ENCODE results near the gene KATNA1.

KATNA1 gene

GRCh38 chr6:149586149-149586548, 62.4 kb downstream of the KATNA1 start:
- no peaks in the 10 kb centered on the region for H3K9me3 ChIP-seq (ENCODE audit: control insufficient read depth, insufficient read depth, low read length)
- H3K4me2 ChIP-seq (ENCODE audit: low read length) = no peak overlapping the region
- H3K4me1 ChIP-seq (ENCODE audit: control insufficient read depth, low read length) = no peaks in the 10 kb centered on the region
- TF ChIP-seq, protein P1, sequence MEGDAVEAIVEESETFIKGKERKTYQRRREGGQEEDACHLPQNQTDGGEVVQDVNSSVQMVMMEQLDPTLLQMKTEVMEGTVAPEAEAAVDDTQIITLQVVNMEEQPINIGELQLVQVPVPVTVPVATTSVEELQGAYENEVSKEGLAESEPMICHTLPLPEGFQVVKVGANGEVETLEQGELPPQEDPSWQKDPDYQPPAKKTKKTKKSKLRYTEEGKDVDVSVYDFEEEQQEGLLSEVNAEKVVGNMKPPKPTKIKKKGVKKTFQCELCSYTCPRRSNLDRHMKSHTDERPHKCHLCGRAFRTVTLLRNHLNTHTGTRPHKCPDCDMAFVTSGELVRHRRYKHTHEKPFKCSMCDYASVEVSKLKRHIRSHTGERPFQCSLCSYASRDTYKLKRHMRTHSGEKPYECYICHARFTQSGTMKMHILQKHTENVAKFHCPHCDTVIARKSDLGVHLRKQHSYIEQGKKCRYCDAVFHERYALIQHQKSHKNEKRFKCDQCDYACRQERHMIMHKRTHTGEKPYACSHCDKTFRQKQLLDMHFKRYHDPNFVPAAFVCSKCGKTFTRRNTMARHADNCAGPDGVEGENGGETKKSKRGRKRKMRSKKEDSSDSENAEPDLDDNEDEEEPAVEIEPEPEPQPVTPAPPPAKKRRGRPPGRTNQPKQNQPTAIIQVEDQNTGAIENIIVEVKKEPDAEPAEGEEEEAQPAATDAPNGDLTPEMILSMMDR (IDR thresholded peaks at IDR 0.05; ENCODE audit: low read depth, low read length, poor library complexity, severe bottlenecking) = no peak
- no peak overlapping the region for H3K4me3 ChIP-seq (ENCODE audit: low read length)
- no peaks in the 10 kb centered on the region for H4K20me1 ChIP-seq (ENCODE audit: control insufficient read depth, insufficient read depth, low read depth, low read length)
- no peak overlapping the region for H3K27ac ChIP-seq (ENCODE audit: low read depth, low read length)
- H3K9me2 ChIP-seq (replicated peaks; ENCODE audit: control insufficient read depth, low read length) = no peaks in the 10 kb centered on the region
- no peaks in the 10 kb centered on the region for H3K79me2 ChIP-seq (ENCODE audit: control insufficient read depth, low read length)
- peaks cover 55% of the 10 kb centered on the region for H3K36me3 ChIP-seq (ENCODE audit: control insufficient read depth, low read length)
- H3K27me3 ChIP-seq (ENCODE audit: control insufficient read depth, low read length) = no peaks in the 10 kb centered on the region
- H3F3A ChIP-seq (ENCODE audit: control insufficient read depth, insufficient read depth) = 0 out of 2 replicates have a peak, but pooled peaks cover under 1% of the 10 kb centered on the region

DNA sequence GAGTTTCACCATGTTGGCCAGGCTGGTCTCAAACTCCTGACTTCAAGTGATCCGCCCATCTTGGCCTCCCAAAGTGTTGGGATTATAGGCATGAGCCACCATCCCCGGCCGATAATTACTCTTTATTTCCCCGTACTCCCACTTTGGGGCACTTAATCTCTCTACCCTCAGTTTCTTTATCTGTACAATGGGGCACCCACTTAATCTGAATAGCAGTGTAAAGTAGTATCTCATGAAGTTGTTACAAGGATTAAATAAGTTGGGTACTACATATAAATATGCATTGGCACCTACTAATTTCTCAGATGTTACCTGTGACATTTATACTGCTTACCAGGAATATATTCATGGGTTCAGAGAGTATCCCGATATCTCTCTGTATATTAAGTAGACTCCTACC, 67.2 kb downstream of the KATNA1 start:
- no peaks in the 10 kb centered on the region for H3K27me3 ChIP-seq (ENCODE audit: control insufficient read depth, low read length)
- H3K79me2 ChIP-seq (ENCODE audit: control insufficient read depth, low read length) = no peaks in the 10 kb centered on the region
- H3K4me3 ChIP-seq (ENCODE audit: low read length) = no peak overlapping the region
- H3K9me2 ChIP-seq (replicated peaks; ENCODE audit: control insufficient read depth, low read length) = no peaks in the 10 kb centered on the region
- TF ChIP-seq, protein P1 (IDR thresholded peaks at IDR 0.05; ENCODE audit: low read depth, low read length, poor library complexity, severe bottlenecking) = no peak
- TF ChIP-seq EZH2phosphoT487 (IDR thresholded peaks at IDR 0.05; ENCODE audit: borderline replicate concordance, low read length) = no peak
- H3K36me3 ChIP-seq (ENCODE audit: control insufficient read depth, low read length) = peaks cover 53% of the 10 kb centered on the region
- no peak overlapping the region for H3K27ac ChIP-seq (ENCODE audit: low read depth, low read length)
- H3F3A ChIP-seq (ENCODE audit: control insufficient read depth, insufficient read depth) = peaks cover 3% of the 10 kb centered on the region; the same call in 1 of the 2 replicates
- H3K9me3 ChIP-seq (ENCODE audit: control insufficient read depth, insufficient read depth, low read length) = no peaks in the 10 kb centered on the region
- H4K20me1 ChIP-seq (ENCODE audit: control insufficient read depth, insufficient read depth, low read depth, low read length) = no peaks in the 10 kb centered on the region
- H3K4me2 ChIP-seq (ENCODE audit: low read length) = no peak overlapping the region
- H3K4me1 ChIP-seq (ENCODE audit: control insufficient read depth, low read length) = no peaks in the 10 kb centered on the region

GRCh38 chr6:149580880-149581279, 67.6 kb downstream of the KATNA1 start:
- H3K4me3 ChIP-seq (ENCODE audit: low read length) = no peak overlapping the region
- TF ChIP-seq, protein P1 (IDR thresholded peaks at IDR 0.05; ENCODE audit: low read depth, low read length, poor library complexity, severe bottlenecking) = no peak
- no peak for TF ChIP-seq EZH2phosphoT487 (IDR thresholded peaks at IDR 0.05; ENCODE audit: borderline replicate concordance, low read length)
- no peaks in the 10 kb centered on the region for H4K20me1 ChIP-seq (ENCODE audit: control insufficient read depth, insufficient read depth, low read depth, low read length)
- no peaks in the 10 kb centered on the region for H3K9me3 ChIP-seq (ENCODE audit: control insufficient read depth, insufficient read depth, low read length)
- no peaks in the 10 kb centered on the region for H3K27me3 ChIP-seq (ENCODE audit: control insufficient read depth, low read length)
- H3K4me1 ChIP-seq (ENCODE audit: control insufficient read depth, low read length) = no peaks in the 10 kb centered on the region
- H3F3A ChIP-seq (ENCODE audit: control insufficient read depth, insufficient read depth) = peaks cover 3% of the 10 kb centered on the region; the same call in 1 of the 2 replicates
- H3K27ac ChIP-seq (ENCODE audit: low read depth, low read length) = no peak overlapping the region
- peaks cover 53% of the 10 kb centered on the region for H3K36me3 ChIP-seq (ENCODE audit: control insufficient read depth, low read length)
- no peak overlapping the region for H3K4me2 ChIP-seq (ENCODE audit: low read length)
- no peaks in the 10 kb centered on the region for H3K9me2 ChIP-seq (replicated peaks; ENCODE audit: control insufficient read depth, low read length)
- H3K79me2 ChIP-seq (ENCODE audit: control insufficient read depth, low read length) = no peaks in the 10 kb centered on the region
